ENCODE measurements around the gene BBOF1. TPM values are rescaled to one million over a fixed set of nuclear protein-coding genes. Genes with fewer than 3 reads are reported as not detected.

The BBOF1 gene
- total RNA-seq, 1 experiment from 2014 or later = 4.0 TPM

GRCh38 chr14:74080820-74081460 is 61.8 kb downstream of the BBOF1 start:
- ChIA-PET RAD21 (ENCODE audit: low non-redundant PET in 1 of 2, low total read pairs in 2 of 2, uncharacterized antibody in 2 of 2, unreplicated experiment in 2 of 2) (no interaction called here), POLR2A (interaction anchor here (0.6 kb wide), 1 partner anchor 12 kb away, joined by 5 read pairs; no protein-coding TSS in a partner anchor), CTCF (no interaction called here)
- no peaks in the 10 kb centered on the region for H3K9me2 ChIP-seq (ENCODE audit: insufficient read depth)
- DNase-seq (ENCODE audit: low read depth, low spot score) (no peak), ATAC-seq (no peak)
- H3K36me3 ChIP-seq (ENCODE audit: control insufficient read depth in 1 of 2, insufficient read depth in 2 of 2, low read length in 2 of 2) = no peaks in the 10 kb centered on the region
- peaks cover 10% of the 10 kb centered on the region for H3K79me2 ChIP-seq (ENCODE audit: insufficient read depth, low read length)
- no peaks in the 10 kb centered on the region for H3K27me3 ChIP-seq (ENCODE audit: insufficient read depth, low read length)
- H2AFZ ChIP-seq (ENCODE audit: low read depth, low read length, poor library complexity, severe bottlenecking) = no peak overlapping the region
- no peak overlapping the region for H3K4me3 ChIP-seq (replicated peaks in 1 of 2; ENCODE audit: low read depth in 1 of 2, low read length in 2 of 2)
- no peaks in the 10 kb centered on the region for H3K9me3 ChIP-seq (ENCODE audit: control insufficient read depth in 1 of 2, insufficient read depth in 1 of 2, low read depth in 1 of 2, low read length in 2 of 2)
- no peak overlapping the region for H3K9ac ChIP-seq (ENCODE audit: low read length)
- no peaks in the 10 kb centered on the region for H4K20me1 ChIP-seq (ENCODE audit: insufficient read depth)
- TF ChIP-seq CTCF (IDR thresholded peaks at IDR 0.05 in 2 of 3, conservative IDR thresholded peaks at IDR 0.05 in 1 of 3; ENCODE audit: borderline replicate concordance in 1 of 3, insufficient read depth in 1 of 3, low read depth in 2 of 3, low read length in 2 of 3) = no peak
- no peak for TF ChIP-seq SP1 (IDR thresholded peaks at IDR 0.05; ENCODE audit: low read depth)
- no peak for TF ChIP-seq SIN3A (IDR thresholded peaks at IDR 0.05; ENCODE audit: low read depth)
- TF ChIP-seq POLR2A (IDR thresholded peaks at IDR 0.05; ENCODE audit: borderline replicate concordance, extremely low read depth, insufficient read depth, insufficient read length) = no peak
- no peak for TF ChIP-seq REST (IDR thresholded peaks at IDR 0.05; ENCODE audit: low read depth)
- TF ChIP-seq ZBTB33 (IDR thresholded peaks at IDR 0.05; ENCODE audit: extremely low read depth, insufficient replicate concordance, low read length) = no peak
- no peak for TF ChIP-seq ELF1 (IDR thresholded peaks at IDR 0.05; ENCODE audit: borderline replicate concordance, low read depth)
- no peak for TF ChIP-seq ZNF274 (IDR thresholded peaks at IDR 0.05; ENCODE audit: low read depth, low read length)
- TF ChIP-seq FOSL1 (IDR thresholded peaks at IDR 0.05; ENCODE audit: low read depth) = no peak
- TF ChIP-seq RAD21 (IDR thresholded peaks at IDR 0.05; ENCODE audit: low read depth) = no peak
- TF ChIP-seq POLR2AphosphoS5 (IDR thresholded peaks at IDR 0.05; ENCODE audit: low read depth, low read length) = no peak
- TF ChIP-seq MAX (IDR thresholded peaks at IDR 0.05) = no peak
- no peak for TF ChIP-seq ZFX (IDR thresholded peaks at IDR 0.05)
- TF ChIP-seq ATF3 (IDR thresholded peaks at IDR 0.05) = no peak
- TF ChIP-seq EGR1 (IDR thresholded peaks at IDR 0.05; ENCODE audit: low read depth) = no peak
- TF ChIP-seq CBX3 (IDR thresholded peaks at IDR 0.05; ENCODE audit: low read depth) = no peak
- no peak for TF ChIP-seq EZH2 (IDR thresholded peaks at IDR 0.05)
- no peak for TF ChIP-seq SRF (IDR thresholded peaks at IDR 0.05; ENCODE audit: low read depth)
- TF ChIP-seq CEBPB (IDR thresholded peaks at IDR 0.05; ENCODE audit: low read depth) = no peak
- TF ChIP-seq YY1 (IDR thresholded peaks at IDR 0.05; ENCODE audit: extremely low read depth, insufficient replicate concordance, low read depth, low read length) = no peak
- intact Hi-C loops (cut with micrococcal nuclease) = no loop called here
- peaks cover 0 to 18% of the 10 kb centered on the region in 2 experiments; a peak in 3 of 4 replicates for H3K4me1 ChIP-seq (ENCODE audit: control insufficient read depth in 1 of 2, insufficient read depth in 2 of 2, low read length in 2 of 2)
- no peak overlapping the region for H3K27ac ChIP-seq (ENCODE audit: low read depth, low read length)
- BruUV-seq (replicated peaks) = no TSS peak
- H3K4me2 ChIP-seq (ENCODE audit: low read length) = no peak overlapping the region
